ENCODE measurements around the gene DNAJC24.

DNA sequence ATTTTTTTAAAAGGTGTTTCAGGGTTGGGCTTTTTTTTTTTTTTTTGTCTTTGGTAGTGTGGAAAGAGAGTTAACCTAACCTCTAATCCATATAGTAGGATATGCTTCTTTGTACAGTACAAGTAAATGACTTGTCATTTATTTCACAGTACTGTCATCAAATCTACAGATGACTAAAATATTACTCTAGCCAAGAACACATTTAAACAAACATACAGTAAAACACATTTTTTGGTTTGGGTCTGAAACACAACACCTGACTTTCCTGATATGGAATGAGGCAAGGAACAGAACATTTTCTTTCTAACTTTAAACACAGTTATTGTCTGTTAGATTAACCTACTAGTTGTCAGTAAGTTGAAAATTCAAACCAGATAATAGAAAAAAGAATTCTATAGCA is 71.6 kb downstream of the DNAJC24 start:
- TF ChIP-seq CTCF (IDR thresholded peaks at IDR 0.05) (no peak), POLR2A (IDR thresholded peaks at IDR 0.05) (no peak), EP300 (IDR thresholded peaks at IDR 0.05) (no peak)

Data from tibial nerve (tissue), 4 donors.